Putamen (tissue), 1 donor: Measurements from ENCODE around the gene PTPRD.

Source experiments
- DNase-seq: peaks from one replicate; pipeline ENCODE4 v3.0.0-alpha.2; 2016; ENCODE audit warnings: low spot score

The PTPRD gene

GRCh38 chr9:9753266-9753665 is 859.5 kb downstream of the PTPRD start:
- DNase-seq, result no peak

- no peak for DNase-seq
Observed at GRCh38 chr9:9752722-9753121, 860.1 kb downstream of the PTPRD start.

DNA sequence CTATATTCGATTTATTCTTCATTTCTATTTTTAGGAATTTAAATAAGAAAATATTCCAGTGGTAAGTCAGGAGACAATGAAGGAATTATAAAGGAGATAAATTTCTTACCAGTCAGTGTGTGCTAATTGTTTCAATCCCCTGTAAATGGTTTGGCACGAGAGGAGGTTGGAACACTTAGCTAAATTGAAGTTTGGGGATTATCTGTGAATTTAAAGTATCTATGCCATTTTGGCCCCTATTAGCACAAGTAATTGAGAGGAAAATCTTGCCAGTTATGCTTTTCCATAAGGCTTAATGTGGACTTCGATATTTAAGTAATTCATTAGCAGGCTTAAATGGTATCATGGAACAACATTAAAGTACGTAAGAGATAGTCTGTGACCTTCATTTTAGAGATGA is 860.8 kb downstream of the PTPRD start:
- DNase-seq, result no peak

DNA sequence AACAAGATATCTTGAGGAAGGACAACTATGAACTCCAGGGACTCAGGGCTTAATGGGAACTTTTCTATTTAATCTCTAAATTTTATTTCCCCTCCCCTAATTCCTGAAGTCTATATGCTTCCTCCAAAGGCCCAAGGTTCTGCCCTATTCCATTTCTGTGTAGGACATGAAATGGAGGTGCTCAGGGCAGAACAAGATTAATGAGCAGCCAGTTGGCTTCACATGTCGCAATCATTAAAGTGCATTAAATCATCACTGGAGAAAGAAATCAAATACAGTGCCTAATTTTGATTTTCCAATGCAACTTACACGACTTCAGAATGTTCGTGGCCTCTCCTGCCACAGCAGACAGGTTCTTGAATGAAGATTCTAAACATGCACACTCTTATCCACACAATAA is 862.1 kb downstream of the PTPRD start:
- no peak for DNase-seq

DNA sequence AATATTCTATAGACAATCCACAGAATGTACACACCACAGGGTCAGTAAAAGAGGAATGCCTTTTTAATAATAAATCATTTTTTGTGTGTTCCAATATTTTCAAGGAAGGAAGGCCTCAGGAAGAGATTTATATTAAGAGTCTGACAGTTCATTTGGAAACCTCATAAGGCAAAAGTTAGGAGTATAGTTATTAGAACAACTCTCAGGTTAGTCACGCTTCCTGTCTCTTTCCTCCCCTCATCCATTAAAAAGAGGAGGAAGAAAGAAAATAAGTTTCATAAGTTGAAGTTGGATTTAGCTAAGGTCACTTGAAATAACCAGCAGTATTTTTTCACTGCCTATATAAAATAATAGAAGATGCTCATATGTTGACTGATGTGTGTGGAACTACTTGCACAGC is 863.2 kb downstream of the PTPRD start:
- DNase-seq, result no peak

DNA sequence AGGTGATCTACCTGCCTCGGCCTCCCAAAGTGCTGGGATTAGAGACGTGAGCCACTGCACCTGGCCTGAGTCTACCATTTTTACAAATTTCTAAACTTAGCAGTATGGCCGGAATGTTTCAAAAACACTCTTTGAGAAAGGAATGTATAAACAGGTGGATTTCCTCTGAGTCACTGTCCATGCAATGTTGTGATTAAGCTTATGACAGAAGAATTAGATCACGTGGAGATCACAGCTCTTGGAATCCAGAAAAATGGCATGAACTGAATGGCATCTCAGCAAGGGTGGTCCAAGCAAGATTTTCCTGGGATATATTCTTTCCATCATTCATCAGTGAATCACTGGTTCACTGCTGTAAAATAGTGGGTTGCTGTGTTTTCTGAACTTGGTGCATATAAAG is 865.0 kb downstream of the PTPRD start:
- DNase-seq, result no peak

DNA sequence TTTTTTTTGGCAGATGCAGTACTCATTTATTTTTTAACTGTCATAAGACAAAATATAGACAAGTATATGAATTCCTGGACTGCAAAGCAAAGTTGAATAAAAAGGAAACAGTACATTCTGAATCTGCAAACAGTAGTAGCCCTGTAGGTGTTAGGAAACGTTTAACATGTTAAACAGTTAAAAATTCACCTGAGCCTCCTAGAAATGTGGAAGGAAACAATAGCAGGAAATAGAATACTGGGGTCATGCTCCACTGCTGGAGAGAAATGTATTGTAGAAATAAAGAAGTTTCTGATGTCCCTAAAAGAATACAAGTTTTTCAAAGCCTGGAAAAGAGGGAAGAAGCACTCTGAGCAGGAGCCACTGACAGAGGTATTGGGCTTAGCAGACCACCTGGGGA is 866.0 kb downstream of the PTPRD start:
- DNase-seq, result no peak

GRCh38 chr9:9743822-9744221 is 869.0 kb downstream of the PTPRD start:
- DNase-seq, result no peak

DNA sequence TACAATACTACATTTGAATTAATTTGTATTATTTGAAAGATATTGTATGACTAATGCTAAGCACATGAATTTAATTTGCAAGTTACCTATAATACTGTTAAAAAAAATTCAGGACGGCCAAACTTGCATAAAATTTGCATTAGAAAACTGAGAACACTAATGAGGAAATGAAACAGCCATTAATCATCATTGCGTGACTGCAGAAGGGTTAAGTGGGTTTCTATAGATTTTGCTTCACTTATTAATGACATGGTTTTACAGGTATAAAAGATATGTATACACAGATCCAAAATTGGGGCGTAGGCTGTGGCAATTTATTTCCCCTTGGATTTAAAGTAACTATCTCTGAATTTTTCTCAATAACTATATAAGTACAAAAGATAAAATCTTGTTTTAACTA is 882.6 kb downstream of the PTPRD start:
- no peak for DNase-seq

GRCh38 chr9:9729082-9729481 is 883.7 kb downstream of the PTPRD start:
- DNase-seq, result no peak

DNA sequence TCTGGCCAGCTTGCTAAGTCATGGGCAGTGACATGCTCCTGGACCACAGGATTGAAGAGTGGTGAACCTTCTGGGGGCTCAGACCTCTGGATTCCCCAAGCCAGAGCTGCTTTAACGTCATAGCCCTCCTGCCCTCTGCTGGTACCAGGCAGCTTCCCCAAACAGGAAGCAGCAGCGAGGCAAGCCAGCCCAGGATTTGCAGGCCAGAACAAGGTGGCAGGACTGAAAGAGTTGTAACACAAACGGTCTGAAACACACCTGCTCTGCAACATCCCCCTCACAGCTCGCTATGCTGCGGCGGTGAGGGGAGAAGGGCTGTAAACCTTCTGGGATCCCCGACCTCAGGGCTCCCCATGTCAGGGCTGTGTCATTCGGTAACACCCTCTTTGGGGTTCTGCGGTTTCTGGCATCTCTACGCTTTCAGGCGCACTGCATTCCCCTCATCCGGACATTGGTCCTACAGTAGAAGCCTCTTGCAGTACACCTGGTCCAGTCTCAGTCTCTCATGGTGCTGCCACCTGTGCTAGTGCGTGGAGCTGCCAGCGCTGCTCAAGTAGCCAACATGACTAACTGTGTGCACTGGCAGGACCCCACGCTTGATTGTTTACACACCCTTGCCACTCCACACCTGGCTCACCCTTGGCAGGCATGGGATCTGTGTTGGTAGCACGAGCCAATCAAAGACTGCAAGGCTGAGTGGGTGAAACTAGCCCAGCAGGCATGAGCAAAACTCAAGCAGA is 893.3 kb downstream of the PTPRD start:
- DNase-seq, result no peak

DNA sequence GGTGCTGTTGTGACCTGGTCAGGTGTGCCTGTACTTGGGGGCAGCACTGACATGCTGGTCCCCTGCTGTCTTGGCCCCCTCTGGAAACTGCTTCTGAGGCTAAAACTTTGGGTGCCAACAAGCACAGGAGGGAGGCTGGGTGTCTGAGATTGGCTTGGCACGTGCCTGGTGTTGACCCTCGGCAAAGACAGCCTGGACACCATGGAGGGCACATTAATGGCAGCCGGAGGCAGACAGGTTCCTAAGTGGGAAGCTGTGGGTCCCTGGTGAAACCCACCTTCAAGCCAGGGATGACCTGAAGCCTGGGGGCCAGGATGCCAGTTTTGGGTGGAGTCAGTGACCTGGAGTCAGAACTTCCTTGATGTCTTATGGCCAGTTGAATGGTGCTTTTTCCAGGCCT is 894.1 kb downstream of the PTPRD start:
- no peak for DNase-seq

DNA sequence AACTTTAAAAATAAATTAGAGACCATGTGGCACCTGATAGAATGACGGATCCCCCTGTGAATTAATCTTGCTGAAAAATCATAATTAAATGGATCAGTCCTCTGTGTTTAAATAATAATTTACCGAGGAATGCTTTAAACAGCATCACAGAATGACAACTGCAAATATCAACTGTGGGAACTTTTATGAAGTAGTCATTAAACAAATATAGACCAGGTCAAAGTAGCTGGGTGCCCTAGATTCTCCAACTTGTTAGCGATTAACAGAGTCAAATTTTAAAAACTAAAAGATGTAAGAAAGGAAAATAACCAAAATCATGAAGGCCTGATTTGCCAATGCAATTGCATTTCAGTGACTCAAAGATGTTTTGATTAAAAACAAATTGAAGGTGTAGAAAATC is 933.4 kb downstream of the PTPRD start:
- no peak for DNase-seq

DNA sequence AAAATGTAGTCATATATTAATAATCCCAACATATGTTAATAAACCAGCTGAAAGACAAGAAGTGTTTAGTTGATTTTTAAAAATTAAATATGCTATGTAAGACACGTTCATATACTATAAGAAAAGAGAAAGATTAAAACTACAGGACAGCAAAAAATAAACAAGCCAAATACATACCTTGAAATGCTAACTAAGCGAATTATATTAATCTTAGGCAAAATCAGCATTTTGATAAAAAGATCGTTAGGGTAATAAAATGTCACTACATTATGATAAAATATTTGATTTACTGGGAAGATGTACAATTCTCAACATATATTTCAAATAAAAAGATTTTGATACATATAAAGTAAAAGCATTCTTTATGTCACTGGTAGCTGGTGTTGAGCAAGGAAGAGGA is 938.3 kb downstream of the PTPRD start:
- no peak for DNase-seq

DNA sequence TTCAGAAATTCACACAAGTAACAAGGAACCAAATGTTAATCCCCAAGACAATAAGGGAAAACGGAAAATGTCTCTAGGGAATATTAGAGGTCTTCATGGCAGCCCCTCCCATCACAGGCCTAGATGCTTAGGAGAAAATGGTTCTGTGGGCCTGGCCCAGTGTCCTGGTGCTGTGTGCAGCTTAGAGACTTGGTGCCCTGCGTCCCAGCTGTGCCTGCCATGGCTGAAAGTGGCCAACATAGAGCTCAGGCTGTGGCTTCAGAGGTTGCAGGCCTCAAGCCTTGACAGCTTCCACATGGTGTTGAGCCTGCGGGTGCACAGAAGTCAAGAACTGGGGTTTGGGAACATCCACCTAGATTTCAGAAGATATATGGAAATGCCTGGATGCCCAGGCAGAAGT is 942.3 kb downstream of the PTPRD start:
- no peak for DNase-seq

GRCh38 chr9:9645006-9645405 is 967.8 kb downstream of the PTPRD start:
- DNase-seq, result no peak

DNA sequence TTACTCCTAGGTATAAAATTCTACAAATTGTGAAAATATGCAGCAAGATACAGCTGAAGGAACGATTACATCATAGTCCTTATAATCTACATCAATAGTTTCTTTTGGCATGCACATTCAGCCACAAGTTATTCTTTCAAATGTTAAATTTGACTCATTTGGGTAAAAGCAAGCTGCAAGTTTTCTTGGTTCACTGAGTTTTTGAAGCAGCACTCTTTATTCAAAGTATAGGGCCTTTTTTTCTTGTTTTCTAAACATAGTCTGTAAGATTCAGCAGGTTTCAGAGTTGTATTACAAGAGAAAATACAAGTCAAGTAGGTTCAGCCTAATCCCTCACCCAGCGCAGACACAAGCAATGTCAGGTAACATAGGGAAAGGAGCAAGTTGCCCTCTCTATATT is 981.5 kb downstream of the PTPRD start:
- DNase-seq, result no peak

GRCh38 chr9:9625248-9625647 is 987.6 kb downstream of the PTPRD start:
- DNase-seq, result no peak

GRCh38 chr9:9623506-9623905 is 989.3 kb downstream of the PTPRD start:
- DNase-seq, result no peak

GRCh38 chr9:9621355-9621940 is 991.4 kb downstream of the PTPRD start:
- DNase-seq, result no peak

GRCh38 chr9:9620736-9621135 is 992.1 kb downstream of the PTPRD start:
- no peak for DNase-seq

DNA sequence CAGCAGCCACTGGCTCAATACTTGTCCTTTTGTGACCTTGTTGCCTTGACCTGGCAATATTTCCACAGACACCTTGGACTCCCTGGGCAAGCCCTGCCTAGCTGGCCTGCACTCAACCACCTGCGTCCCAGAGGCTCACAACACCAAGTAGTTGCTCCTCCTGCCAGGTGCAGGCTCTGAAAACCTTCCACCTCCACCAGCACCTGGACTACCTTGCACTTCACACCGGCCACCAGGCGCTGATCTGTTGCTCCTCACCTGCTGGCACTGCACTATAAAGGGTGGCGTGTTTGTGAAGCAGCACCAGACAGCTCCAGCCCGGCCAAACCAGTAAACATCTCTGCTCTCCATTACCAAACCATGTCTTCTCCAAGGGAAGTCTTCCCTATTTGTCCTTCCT is 997.7 kb downstream of the PTPRD start:
- no peak for DNase-seq

GRCh38 chr9:9614607-9615006 is 998.2 kb downstream of the PTPRD start:
- no peak for DNase-seq

GRCh38 chr9:9612755-9613154 is 1000.0 kb downstream of the PTPRD start:
- DNase-seq, result no peak
